ENCODE measurements around the gene TLE1.

Gene TLE1

GRCh38 chr9:81669041-81669651 lies 20.2 kb downstream of the TLE1 start:
- peaks cover 33% of the 10 kb centered on the region for H3K36me3 ChIP-seq (ENCODE audit: control insufficient read depth, low read depth, low read length)
- peaks cover 44% of the 10 kb centered on the region for H3K4me1 ChIP-seq (ENCODE audit: control insufficient read depth, low read depth, low read length)
- H3K27me3 ChIP-seq (ENCODE audit: control insufficient read depth, insufficient read depth, low read length): no peaks in the 10 kb centered on the region
- H3K27ac ChIP-seq (ENCODE audit: low read length): no peak overlapping the region
- H3K4me3 ChIP-seq (ENCODE audit: low read length): no peak overlapping the region
- no peaks in the 10 kb centered on the region for H3K9me3 ChIP-seq (ENCODE audit: control insufficient read depth, low read depth, low read length)
- H3K9ac ChIP-seq (ENCODE audit: low read length): no peak overlapping the region

- Histone ChIP-seq H3K9me3 (ENCODE audit: control insufficient read depth, low read depth, low read length) (no peaks in the 10 kb centered on the region), H3K9ac (ENCODE audit: low read length) (no peak overlapping the region), H3K4me1 (ENCODE audit: control insufficient read depth, low read depth, low read length) (peaks cover 46% of the 10 kb centered on the region), H3K36me3 (ENCODE audit: control insufficient read depth, low read depth, low read length) (peaks cover 16% of the 10 kb centered on the region), H3K27me3 (ENCODE audit: control insufficient read depth, insufficient read depth, low read length) (no peaks in the 10 kb centered on the region), H3K27ac (ENCODE audit: low read length) (no peak overlapping the region), H3K4me3 (ENCODE audit: low read length) (peak overlapping the region; percentile 1)
Observed at GRCh38 chr9:81666123-81666522, 23.2 kb downstream of the TLE1 start.

- Histone ChIP-seq H3K4me3 (ENCODE audit: low read length) (peak overlapping the region; percentile 1), H3K9me3 (ENCODE audit: control insufficient read depth, low read depth, low read length) (no peaks in the 10 kb centered on the region), H3K36me3 (ENCODE audit: control insufficient read depth, low read depth, low read length) (peaks cover 16% of the 10 kb centered on the region), H3K4me1 (ENCODE audit: control insufficient read depth, low read depth, low read length) (peaks cover 46% of the 10 kb centered on the region), H3K27ac (ENCODE audit: low read length) (peak overlapping the region; percentile 55), H3K27me3 (ENCODE audit: control insufficient read depth, insufficient read depth, low read length) (no peaks in the 10 kb centered on the region), H3K9ac (ENCODE audit: low read length) (no peak overlapping the region)
Observed at GRCh38 chr9:81665322-81665871, 23.9 kb downstream of the TLE1 start.

GRCh38 chr9:81664638-81665222 lies 24.6 kb downstream of the TLE1 start:
- Histone ChIP-seq H3K4me1 (ENCODE audit: control insufficient read depth, low read depth, low read length) (peaks cover 49% of the 10 kb centered on the region), H3K9me3 (ENCODE audit: control insufficient read depth, low read depth, low read length) (no peaks in the 10 kb centered on the region), H3K9ac (ENCODE audit: low read length) (no peak overlapping the region), H3K36me3 (ENCODE audit: control insufficient read depth, low read depth, low read length) (peaks cover 16% of the 10 kb centered on the region), H3K27me3 (ENCODE audit: control insufficient read depth, insufficient read depth, low read length) (no peaks in the 10 kb centered on the region), H3K4me3 (ENCODE audit: low read length) (peak overlapping the region; percentile 1), H3K27ac (ENCODE audit: low read length) (peak overlapping the region; percentile 55)

DNA sequence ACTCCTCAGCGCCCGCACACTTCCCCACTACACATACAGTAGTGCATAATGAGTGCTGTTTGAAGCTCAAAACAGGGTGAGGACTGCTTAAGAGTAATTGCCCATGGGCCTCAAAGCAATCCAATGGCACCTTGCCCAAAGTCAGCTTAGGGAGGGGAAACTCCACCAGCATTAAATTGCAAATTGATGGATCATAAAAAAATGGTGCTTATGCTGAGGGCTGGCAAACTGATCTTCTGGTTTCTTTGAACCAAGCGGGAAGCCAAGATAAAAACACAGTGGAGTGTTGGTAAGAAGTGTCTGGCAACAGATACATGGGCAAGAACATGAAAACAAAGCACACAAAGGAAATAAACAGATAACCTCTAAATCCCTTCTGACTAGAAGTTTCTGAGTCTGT lies 28.0 kb downstream of the TLE1 start:
- H3K9ac ChIP-seq (ENCODE audit: low read length): no peak overlapping the region
- H3K4me1 ChIP-seq (ENCODE audit: control insufficient read depth, low read depth, low read length): peaks cover 43% of the 10 kb centered on the region
- H3K27me3 ChIP-seq (ENCODE audit: control insufficient read depth, insufficient read depth, low read length): no peaks in the 10 kb centered on the region
- H3K36me3 ChIP-seq (ENCODE audit: control insufficient read depth, low read depth, low read length): peaks cover 7% of the 10 kb centered on the region
- no peak overlapping the region for H3K4me3 ChIP-seq (ENCODE audit: low read length)
- no peaks in the 10 kb centered on the region for H3K9me3 ChIP-seq (ENCODE audit: control insufficient read depth, low read depth, low read length)
- H3K27ac ChIP-seq (ENCODE audit: low read length): peak overlapping the region; percentile 33

DNA sequence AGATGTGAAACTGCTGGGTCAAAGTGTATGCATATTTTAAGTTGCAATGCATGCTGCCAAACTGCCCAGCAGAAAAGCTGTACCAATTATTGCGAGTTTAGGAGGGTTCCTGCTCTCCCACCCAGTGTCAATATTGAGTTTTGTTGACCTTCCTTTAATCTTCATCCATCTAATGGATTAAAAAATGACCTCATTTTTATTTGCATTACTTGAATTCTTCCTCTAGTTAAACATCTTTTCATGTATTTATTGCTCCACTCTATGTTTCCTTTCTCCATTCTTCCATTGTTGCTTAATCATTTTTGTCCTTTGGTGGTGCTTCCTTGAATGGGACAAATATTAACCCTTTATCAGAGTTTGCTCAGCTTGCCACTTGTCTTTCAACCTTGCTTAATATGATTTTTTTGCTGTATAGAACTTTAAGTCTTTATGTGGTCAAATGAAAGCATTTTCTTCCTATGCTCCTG lies 32.4 kb downstream of the TLE1 start:
- H3K4me3 ChIP-seq (ENCODE audit: low read length): no peak overlapping the region
- H3K36me3 ChIP-seq (ENCODE audit: control insufficient read depth, low read depth, low read length): peaks cover 16% of the 10 kb centered on the region
- H3K27ac ChIP-seq (ENCODE audit: low read length): no peak overlapping the region
- no peaks in the 10 kb centered on the region for H3K27me3 ChIP-seq (ENCODE audit: control insufficient read depth, insufficient read depth, low read length)
- no peaks in the 10 kb centered on the region for H3K9me3 ChIP-seq (ENCODE audit: control insufficient read depth, low read depth, low read length)
- peaks cover 36% of the 10 kb centered on the region for H3K4me1 ChIP-seq (ENCODE audit: control insufficient read depth, low read depth, low read length)
- no peak overlapping the region for H3K9ac ChIP-seq (ENCODE audit: low read length)

- Histone ChIP-seq H3K4me1 (ENCODE audit: control insufficient read depth, low read depth, low read length) (peaks cover 36% of the 10 kb centered on the region), H3K27me3 (ENCODE audit: control insufficient read depth, insufficient read depth, low read length) (no peaks in the 10 kb centered on the region), H3K27ac (ENCODE audit: low read length) (no peak overlapping the region), H3K9me3 (ENCODE audit: control insufficient read depth, low read depth, low read length) (no peaks in the 10 kb centered on the region), H3K9ac (ENCODE audit: low read length) (no peak overlapping the region), H3K36me3 (ENCODE audit: control insufficient read depth, low read depth, low read length) (peaks cover 15% of the 10 kb centered on the region), H3K4me3 (ENCODE audit: low read length) (no peak overlapping the region)
Observed at GRCh38 chr9:81656004-81656403, 33.3 kb downstream of the TLE1 start.

- no peak overlapping the region for H3K4me3 ChIP-seq (ENCODE audit: low read length)
- no peaks in the 10 kb centered on the region for H3K9me3 ChIP-seq (ENCODE audit: control insufficient read depth, low read depth, low read length)
- no peak overlapping the region for H3K9ac ChIP-seq (ENCODE audit: low read length)
- no peak overlapping the region for H3K27ac ChIP-seq (ENCODE audit: low read length)
- H3K36me3 ChIP-seq (ENCODE audit: control insufficient read depth, low read depth, low read length): peaks cover 27% of the 10 kb centered on the region
- H3K4me1 ChIP-seq (ENCODE audit: control insufficient read depth, low read depth, low read length): peaks cover 54% of the 10 kb centered on the region
- no peaks in the 10 kb centered on the region for H3K27me3 ChIP-seq (ENCODE audit: control insufficient read depth, insufficient read depth, low read length)
Observed at GRCh38 chr9:81653240-81653639, 36.1 kb downstream of the TLE1 start.

DNA sequence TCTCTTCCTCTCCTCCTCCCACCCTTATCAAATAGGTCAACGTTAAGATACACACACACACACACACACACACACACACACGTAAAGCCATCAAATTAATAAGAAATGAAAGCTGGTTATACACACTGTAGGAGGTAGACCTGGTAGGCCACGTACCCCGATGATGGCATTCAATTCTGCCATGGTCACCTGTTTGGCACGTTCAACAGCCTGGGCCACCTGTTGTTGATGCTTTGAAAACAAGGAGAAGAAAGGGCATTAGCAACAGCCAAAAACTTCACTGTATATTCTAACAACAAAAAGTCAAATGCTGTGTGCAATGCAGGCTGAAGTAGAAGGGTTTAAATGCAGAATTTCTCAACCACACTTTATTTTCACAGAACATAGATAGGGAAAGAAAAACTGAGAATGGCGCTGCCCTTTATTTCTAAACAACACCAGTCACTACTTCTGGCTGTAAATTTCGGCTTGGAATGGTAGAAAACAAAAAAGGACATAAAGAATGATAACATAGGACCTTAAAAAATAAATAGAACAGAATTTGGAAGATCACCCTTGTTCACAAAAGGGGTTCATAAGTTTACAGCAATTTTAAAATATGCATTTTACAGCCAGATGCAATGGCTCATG lies 37.2 kb downstream of the TLE1 start:
- Histone ChIP-seq H3K9me3 (ENCODE audit: control insufficient read depth, low read depth, low read length) (no peaks in the 10 kb centered on the region), H3K27ac (ENCODE audit: low read length) (no peak overlapping the region), H3K36me3 (ENCODE audit: control insufficient read depth, low read depth, low read length) (peaks cover 27% of the 10 kb centered on the region), H3K9ac (ENCODE audit: low read length) (no peak overlapping the region), H3K4me3 (ENCODE audit: low read length) (no peak overlapping the region), H3K4me1 (ENCODE audit: control insufficient read depth, low read depth, low read length) (peaks cover 60% of the 10 kb centered on the region), H3K27me3 (ENCODE audit: control insufficient read depth, insufficient read depth, low read length) (no peaks in the 10 kb centered on the region)

- peaks cover 27% of the 10 kb centered on the region for H3K36me3 ChIP-seq (ENCODE audit: control insufficient read depth, low read depth, low read length)
- no peak overlapping the region for H3K4me3 ChIP-seq (ENCODE audit: low read length)
- peaks cover 66% of the 10 kb centered on the region for H3K4me1 ChIP-seq (ENCODE audit: control insufficient read depth, low read depth, low read length)
- no peak overlapping the region for H3K9ac ChIP-seq (ENCODE audit: low read length)
- no peaks in the 10 kb centered on the region for H3K9me3 ChIP-seq (ENCODE audit: control insufficient read depth, low read depth, low read length)
- no peaks in the 10 kb centered on the region for H3K27me3 ChIP-seq (ENCODE audit: control insufficient read depth, insufficient read depth, low read length)
- no peak overlapping the region for H3K27ac ChIP-seq (ENCODE audit: low read length)
Observed at GRCh38 chr9:81650586-81651515, 38.5 kb downstream of the TLE1 start.

Data from iPS-18a (cell line).